GM21619 (cell line): Measurements from ENCODE around the gene CDC34.

Experiments
- ATAC-seq: cut with Tn5 transposase; IDR thresholded peaks from one replicate; pipeline ENCODE4 v1.9.1; 2021; ENCODE audit not compliant: unreplicated experiment

CDC34 gene

DNA sequence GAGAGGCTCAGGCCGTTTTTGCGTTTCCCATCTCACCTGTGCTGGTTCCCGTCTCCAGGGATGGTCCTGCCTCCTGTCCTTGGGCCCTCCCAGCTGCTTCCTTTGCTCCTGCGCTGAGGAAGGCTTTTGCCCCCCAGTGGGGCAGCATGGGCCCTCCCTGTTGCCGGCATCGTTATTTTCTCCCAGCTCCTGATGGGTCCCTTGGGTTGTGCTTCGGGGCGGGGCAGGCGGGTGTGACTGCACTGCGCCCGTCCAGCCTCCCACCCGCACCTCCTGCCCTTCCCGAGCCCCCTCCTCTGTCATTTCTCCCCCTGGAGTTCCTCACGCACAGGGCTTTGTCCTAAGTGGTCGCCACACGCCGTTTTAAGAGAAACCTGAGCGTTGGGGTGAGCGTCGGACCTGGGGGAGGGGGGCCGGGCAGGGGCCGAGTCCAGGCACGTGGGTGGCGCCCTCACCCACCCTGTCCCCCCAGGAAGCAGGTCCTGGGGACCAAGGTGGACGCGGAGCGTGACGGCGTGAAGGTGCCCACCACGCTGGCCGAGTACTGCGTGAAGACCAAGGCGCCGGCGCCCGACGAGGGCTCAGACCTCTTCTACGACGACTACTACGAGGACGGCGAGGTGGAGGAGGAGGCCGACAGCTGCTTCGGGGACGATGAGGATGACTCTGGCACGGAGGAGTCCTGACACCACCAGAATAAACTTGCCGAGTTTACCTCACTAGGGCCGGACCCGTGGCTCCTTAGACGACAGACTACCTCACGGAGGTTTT, 9.5 kb downstream of the CDC34 start:
- ATAC-seq, result no peak

- ATAC-seq, result no peak
Measured at GRCh38 chr19:541699-542098, 10.1 kb downstream of the CDC34 start.

DNA sequence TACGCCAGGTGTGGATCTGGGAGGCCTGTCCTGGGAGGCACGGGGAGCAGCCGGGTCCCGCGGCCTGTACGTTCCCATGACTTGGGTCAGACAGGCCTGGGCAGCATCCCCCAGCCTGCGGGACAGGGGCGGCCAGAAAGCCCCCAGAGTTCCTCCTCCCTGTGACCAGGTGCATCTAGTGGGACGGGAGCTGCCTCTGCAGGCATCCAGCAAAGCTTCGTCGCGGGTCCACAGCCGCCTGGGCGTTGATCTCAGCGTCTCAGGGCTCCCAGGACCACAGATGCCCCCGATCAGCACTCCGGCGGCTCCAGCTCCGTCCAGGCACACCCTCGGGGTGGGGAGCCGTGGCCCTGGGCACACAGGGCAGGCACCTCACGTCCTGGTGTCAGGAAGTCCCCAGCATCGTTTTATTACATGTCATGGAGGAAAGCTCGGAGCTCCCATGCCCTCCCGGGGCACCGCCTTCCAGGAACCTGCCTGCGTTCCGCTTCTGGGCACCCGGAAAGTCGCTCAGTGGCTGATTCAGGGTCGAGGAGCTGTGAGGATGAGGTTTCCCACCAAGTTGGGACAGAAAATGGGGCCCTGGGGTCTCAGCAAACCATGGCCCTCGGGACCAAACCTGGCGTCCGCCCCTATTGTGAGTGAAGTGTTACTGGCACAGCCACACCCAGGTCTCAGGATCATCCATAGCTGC, 10.8 kb downstream of the CDC34 start:
- no peak for ATAC-seq

DNA sequence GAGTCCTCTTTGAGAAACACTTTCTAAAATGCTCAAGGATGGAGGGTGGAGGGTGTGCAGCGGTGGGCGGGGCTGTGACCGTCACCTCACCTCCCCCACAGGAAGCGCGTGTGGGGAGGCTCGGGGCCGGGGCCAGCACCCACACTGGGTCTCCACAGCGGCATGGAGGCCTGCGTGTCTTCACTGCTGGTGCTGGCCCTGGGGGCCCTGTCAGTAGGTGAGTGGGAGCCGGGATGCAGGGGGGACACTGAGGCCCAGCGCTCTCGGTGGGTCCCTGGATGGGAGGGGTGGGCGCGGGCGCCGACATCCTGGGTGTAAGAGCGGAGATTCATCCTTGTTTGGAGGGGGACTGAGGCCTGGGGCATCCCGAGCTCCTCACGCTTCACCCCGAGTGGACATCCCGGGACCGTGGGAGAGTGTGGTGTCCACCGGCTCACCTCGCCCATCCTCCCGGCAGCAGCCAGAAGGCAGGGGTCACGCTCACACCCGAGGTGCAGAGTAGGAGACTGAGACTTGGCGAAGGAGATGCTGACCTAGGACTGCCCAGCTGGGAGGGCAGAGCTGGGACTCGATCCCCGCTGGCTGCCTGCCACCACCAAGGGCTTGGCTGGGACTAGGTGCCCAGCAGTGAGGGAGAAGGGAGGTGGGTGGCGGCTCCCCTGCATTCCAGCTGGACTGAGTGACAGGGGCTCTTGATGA, 12.5 kb downstream of the CDC34 start, which contains the start of gene GZMM:
GZMM (plus strand) TSS at position 144 of the 699 bp plus-strand sequence; CDS start at position 163, 19 bp downstream.
- no peak for ATAC-seq

DNA sequence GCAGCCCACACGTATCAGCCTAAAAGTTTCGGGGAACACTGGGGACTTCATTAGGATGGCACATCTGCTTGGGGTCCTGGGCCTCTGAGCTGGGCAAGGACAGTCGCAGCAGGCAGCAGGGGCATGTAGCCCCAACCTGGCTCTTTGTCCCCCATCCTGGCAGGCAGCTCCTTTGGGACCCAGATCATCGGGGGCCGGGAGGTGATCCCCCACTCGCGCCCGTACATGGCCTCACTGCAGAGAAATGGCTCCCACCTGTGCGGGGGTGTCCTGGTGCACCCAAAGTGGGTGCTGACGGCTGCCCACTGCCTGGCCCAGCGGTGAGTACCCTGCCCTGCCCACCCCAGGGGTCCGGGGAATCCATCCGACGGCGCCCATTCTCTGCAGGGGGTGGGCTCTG, 15.6 kb downstream of the CDC34 start:
- ATAC-seq, result no peak

GRCh38 chr19:547836-548720, 16.5 kb downstream of the CDC34 start:
- no peak for ATAC-seq

GRCh38 chr19:548886-549830, 17.6 kb downstream of the CDC34 start:
- no peak for ATAC-seq

DNA sequence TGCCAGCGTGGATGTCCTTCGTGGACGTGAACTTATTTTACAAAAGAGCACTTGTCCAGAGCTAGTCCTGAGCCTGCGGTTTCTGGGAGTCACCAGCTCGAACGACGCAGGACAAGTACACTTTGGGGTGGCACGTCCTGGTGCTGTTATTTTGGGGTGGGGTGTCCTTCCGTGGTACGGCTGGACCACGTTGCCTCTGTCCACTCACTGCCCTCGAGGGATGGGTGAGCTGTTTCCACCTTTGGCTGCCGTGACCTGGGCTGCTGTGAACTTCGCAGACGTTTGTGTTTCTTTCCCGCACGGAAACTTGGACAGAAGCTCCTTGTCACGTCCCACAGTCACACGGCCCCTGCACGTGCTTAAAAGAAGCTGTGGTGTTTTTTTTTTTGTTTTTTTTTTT, 23.3 kb downstream of the CDC34 start:
- no peak for ATAC-seq

DNA sequence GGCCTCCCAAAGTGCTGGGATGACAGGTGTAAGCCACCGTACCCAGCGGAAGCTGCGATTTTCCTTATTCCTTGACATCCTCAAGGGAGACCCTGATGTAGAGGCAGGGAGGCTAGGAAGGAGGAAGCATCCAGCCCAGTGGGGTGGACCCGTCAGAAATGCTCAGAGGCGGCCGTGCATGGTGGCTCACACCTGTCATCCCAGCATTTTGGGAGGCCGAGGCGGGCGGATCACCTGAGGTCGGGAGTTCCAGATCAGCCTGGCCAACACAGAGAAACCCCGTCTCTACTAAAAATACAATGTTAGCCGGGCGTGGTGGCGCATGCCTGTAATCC, 23.9 kb downstream of the CDC34 start:
- ATAC-seq, result no peak

DNA sequence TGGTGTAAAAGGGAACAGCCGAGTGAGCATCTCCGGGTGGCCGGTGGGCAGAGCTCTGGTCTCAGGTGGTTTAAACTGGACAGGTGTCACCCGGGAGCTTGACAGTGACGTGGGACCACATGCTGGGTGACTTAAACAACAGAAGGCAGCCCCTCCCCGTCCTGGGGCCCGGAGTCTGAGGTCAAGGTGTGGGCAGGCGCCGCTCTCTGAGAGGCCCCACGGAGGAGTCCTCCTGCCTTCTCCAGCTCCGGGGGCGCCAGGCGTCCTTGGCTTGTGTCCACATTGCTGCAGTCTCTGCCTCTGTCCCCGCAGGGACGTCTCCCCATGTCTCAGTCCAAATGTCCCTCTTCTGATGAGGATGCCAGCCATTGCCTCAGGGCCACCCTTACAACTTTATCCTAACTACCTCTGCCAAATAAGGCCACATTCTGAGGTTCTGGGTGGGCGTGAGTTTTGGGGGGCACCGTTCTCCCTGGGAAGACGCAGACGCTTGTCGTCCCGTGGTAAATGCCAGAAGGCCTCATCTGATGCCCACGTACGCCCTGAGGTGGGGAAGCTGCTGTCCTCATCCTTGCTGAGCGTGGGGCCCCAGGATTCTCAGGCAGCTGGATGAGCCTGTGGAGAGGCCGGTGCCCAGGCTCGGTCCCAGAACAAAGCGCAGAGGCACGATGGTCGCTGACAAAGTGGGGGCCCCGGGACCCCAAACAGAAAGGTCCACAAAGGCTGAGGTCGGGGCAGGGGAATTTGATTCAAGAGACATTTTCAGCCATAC, 25.2 kb downstream of the CDC34 start:
- no peak for ATAC-seq

- ATAC-seq, result no peak
Measured at GRCh38 chr19:558770-559439, 27.3 kb downstream of the CDC34 start.

- no peak for ATAC-seq
Measured at GRCh38 chr19:560121-560520, 28.6 kb downstream of the CDC34 start.

- ATAC-seq, result no peak
Measured at GRCh38 chr19:566403-566802, 34.8 kb downstream of the CDC34 start.

- ATAC-seq, result no peak
Measured at GRCh38 chr19:566844-567243, 35.3 kb downstream of the CDC34 start.

DNA sequence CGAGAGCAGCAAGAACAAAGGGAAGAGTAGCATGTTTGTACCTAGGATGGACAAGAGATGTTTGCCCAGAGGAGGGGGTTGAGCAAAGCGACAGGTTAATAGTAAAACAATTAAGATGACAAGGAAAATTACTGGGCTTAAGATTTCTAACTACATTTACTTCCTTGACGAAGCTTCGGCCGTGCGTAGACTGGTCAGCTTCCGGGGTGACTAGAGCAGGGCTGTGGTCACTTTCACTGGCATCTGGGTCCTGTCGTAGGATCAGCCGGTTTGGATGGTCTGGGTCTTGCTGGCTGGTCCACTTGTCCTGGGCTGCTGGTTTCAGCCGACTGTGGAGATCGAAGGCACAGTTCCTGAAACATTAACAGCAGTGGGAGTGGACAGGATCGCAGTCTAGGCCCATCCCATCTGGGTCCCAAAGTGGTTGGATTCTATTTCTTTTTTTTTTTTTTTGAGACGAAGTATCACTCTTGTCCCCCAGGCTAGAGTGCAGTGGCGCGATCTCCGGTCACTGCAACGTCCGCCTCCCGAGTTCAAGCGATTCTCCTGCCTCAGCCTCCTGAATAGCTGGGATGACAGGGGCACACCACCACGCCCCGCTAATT, 35.8 kb downstream of the CDC34 start:
- ATAC-seq, result no peak

DNA sequence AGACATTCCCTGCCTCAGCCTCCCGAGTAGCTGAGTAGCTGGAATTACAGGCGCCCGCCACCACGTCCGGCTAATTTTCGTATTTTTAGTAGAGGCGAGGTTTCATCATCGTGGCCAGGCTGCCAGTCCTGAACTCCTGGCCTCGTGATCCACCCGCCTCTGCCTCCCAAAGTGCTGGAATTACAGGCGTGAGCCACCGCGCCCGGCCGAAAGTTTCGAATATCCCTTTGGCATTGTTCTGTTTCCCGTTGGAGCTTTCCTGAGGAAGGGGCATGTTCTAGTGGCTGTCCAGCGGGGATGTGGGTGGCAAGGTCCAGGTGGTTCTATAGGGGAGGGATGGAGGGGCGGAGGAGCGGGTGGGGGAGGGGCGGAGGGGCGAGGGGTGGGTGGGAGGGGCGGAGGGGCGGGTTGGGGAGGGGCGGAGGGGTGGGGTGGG, 38.7 kb downstream of the CDC34 start:
- no peak for ATAC-seq

GRCh38 chr19:570937-571565, 39.5 kb downstream of the CDC34 start:
- ATAC-seq, result no peak

- ATAC-seq, result no peak
Measured at GRCh38 chr19:571566-571974, 40.0 kb downstream of the CDC34 start.
